OCI-LY7 (cell line): Measurements from ENCODE around the gene SREK1. TPM values are rescaled to one million over a fixed set of nuclear protein-coding genes. Genes with fewer than 3 reads are reported as not detected.

ENCODE experiments used
- BruUV-seq: library from RNA; stranded (reverse); fragments of 400-500 nt; replicated peaks from 2 replicates; lab custom pipeline; 2021; lab: Mats Ljungman, UMichigan
- CTCF ChIA-PET: fragments of 300-600 bp; sonication (Branson Sonifier 250); formaldehyde crosslinking; loops from one replicate; lab custom pipeline; 2022; ENCODE audit warnings: antibody characterized with exemption; ENCODE audit not compliant: unreplicated experiment; lab: Charles Lee
- POLR2A ChIA-PET: fragments of 300-600 bp; sonication (Branson Sonifier 250); formaldehyde crosslinking; loops from one replicate; lab custom pipeline; 2022; ENCODE audit warnings: antibody characterized with exemption; lab: Charles Lee
- DNase-seq: peaks from one replicate; pipeline ENCODE4 v3.0.0-alpha.2; 2015; ENCODE audit warnings: low spot score
- H2AFZ ChIP-seq: fragments of 200-600 bp; sonication (generic), shearing (Covaris generic); 2 replicates; pipeline ENCODE4 v1.6.1; 2014; ENCODE audit warnings: mild to moderate bottlenecking, antibody characterized with exemption, low read length, moderate library complexity
- H3K27ac ChIP-seq: fragments of 200-600 bp; sonication (generic); 2 replicates; pipeline ENCODE4 v1.5.1; 2014; ENCODE audit warnings: mixed run types, low read depth, mild to moderate bottlenecking, moderate library complexity, low read length, inconsistent platforms; ENCODE audit not compliant: poor library complexity, severe bottlenecking
- H3K36me3 ChIP-seq: fragments of 200-600 bp; sonication (generic); 2 replicates; pipeline ENCODE4 v1.6.1; 2014; ENCODE audit warnings: mild to moderate bottlenecking, antibody characterized with exemption, low read length, moderate library complexity, mixed read lengths; ENCODE audit not compliant: insufficient read depth
- H3K4me1 ChIP-seq: fragments of 200-600 bp; sonication (generic); 2 replicates; pipeline ENCODE4 v1.5.1; 2014; ENCODE audit warnings: mild to moderate bottlenecking, low read length; ENCODE audit not compliant: insufficient read depth, poor library complexity, severe bottlenecking
- H3K4me2 ChIP-seq: fragments of 200-600 bp; sonication (generic); 2 replicates; pipeline ENCODE4 v1.6.1; 2014; ENCODE audit warnings: mild to moderate bottlenecking, low read length
- H3K4me3 ChIP-seq: fragments of 200-600 bp; sonication (generic); 2 replicates; pipeline ENCODE4 v1.5.1; 2014; ENCODE audit warnings: mild to moderate bottlenecking, low read depth, low read length; ENCODE audit not compliant: poor library complexity, severe bottlenecking
- H3K79me2 ChIP-seq: fragments of 200-600 bp; sonication (generic); 2 replicates; pipeline ENCODE4 v1.6.1; 2016; ENCODE audit warnings: low read depth, mild to moderate bottlenecking, low read length, moderate library complexity, mixed read lengths; ENCODE audit not compliant: insufficient read depth
- H3K9me2 ChIP-seq: fragments of 200-600 bp; sonication (generic); 2 replicates; pipeline ENCODE4 v1.6.1; 2016; ENCODE audit warnings: mild to moderate bottlenecking, low read length, mixed read lengths; ENCODE audit not compliant: insufficient read depth
- H3K9me3 ChIP-seq: fragments of 200-600 bp; sonication (generic); 2 replicates; pipeline ENCODE4 v1.6.1; 2014; ENCODE audit warnings: mild to moderate bottlenecking, mixed run types, low read length, mixed read lengths
- H4K20me1 ChIP-seq: fragments of 200-600 bp; sonication (generic); 2 replicates; pipeline ENCODE4 v1.6.1; 2014; ENCODE audit warnings: mild to moderate bottlenecking, antibody characterized with exemption, low read length, moderate library complexity, mixed read lengths; ENCODE audit not compliant: insufficient read depth
- CTCF ChIP-seq: fragments of 200-600 bp; sonication (generic); conservative IDR thresholded peaks from 2 replicates; pipeline ENCODE4 v1.5.1; 2014; ENCODE audit warnings: mild to moderate bottlenecking, antibody characterized with exemption, low read length, moderate library complexity, mixed read lengths
- EZH2phosphoT487 ChIP-seq: fragments of 200-600 bp; sonication (generic); IDR thresholded peaks from 2 replicates; pipeline ENCODE4 v1.6.1; 2018; ENCODE audit warnings: low read depth, borderline replicate concordance, mild to moderate bottlenecking, mixed run types, antibody characterized with exemption, low read length, moderate library complexity, mixed read lengths
- intact Hi-C: fragments of 100-400 bp; cut with micrococcal nuclease; formaldehyde crosslinking; loops from one replicate; pipeline ENCODE4 v1.10.0; 2022; ENCODE audit not compliant: unreplicated experiment
- total RNA-seq, 2 experiments: library from RNA; depleted of rRNA in 1 of 2; stranded (reverse); fragments of >200 nt in 1 of 2; shearing (Covaris generic) in 1 of 2; gene quantifications; 2 replicates each; pipeline ENCODE4 v1.2.3, GENCODE V29; 2014 to 2022

Gene SREK1
- total RNA-seq, 2 experiments from 2014 or later: 95.1 to 101 TPM

DNA sequence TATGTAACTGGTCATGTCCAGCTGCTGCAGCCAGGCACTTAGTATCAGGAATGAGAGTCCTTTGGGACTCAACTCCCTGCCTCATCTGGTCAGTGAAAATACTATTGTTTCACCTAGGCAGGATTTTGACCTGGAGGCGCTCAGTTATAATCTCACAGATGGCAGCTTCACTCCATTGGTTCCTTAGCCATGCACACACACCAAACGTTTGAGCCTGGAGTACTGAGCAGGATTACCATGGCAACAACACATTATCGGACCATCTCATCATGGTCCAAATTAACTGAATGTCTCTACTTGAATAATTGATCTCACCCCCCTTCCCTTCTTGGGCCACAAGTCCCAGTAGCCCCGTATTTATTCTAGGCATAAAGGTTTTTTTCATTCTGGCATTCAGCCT, 15.0 kb upstream of the SREK1 start:
- H3K27ac ChIP-seq: no peak overlapping the region
- DNase-seq: no peak
- no peak overlapping the region for H3K4me3 ChIP-seq
- no peaks in the 10 kb centered on the region for H3K79me2 ChIP-seq
- no peaks in the 10 kb centered on the region for H3K9me2 ChIP-seq
- POLR2A ChIA-PET: interaction anchor here (0.7 kb wide), 1 partner anchor 47 kb away, joined by 8 read pairs; no protein-coding TSS in a partner anchor
- no peaks in the 10 kb centered on the region for H3K36me3 ChIP-seq
- intact Hi-C loops: no loop called here
- no peaks in the 10 kb centered on the region for H4K20me1 ChIP-seq
- no peaks in the 10 kb centered on the region for H3K4me1 ChIP-seq
- H2AFZ ChIP-seq: no peak overlapping the region
- BruUV-seq: no TSS peak
- CTCF ChIA-PET: no interaction called here
- H3K4me2 ChIP-seq: no peak overlapping the region
- TF ChIP-seq EZH2phosphoT487 (no peak), CTCF (no peak)
- no peaks in the 10 kb centered on the region for H3K9me3 ChIP-seq

GRCh38 chr5:66130493-66130892, 13.6 kb upstream of the SREK1 start:
- no peak for DNase-seq
- Histone ChIP-seq H3K4me2 (no peak overlapping the region), H3K36me3 (no peaks in the 10 kb centered on the region), H3K9me2 (no peaks in the 10 kb centered on the region), H3K79me2 (no peaks in the 10 kb centered on the region), H2AFZ (no peak overlapping the region), H3K27ac (no peak overlapping the region), H3K9me3 (no peaks in the 10 kb centered on the region), H4K20me1 (no peaks in the 10 kb centered on the region), H3K4me3 (no peak overlapping the region), H3K4me1 (no peaks in the 10 kb centered on the region)
- BruUV-seq: no TSS peak
- ChIA-PET POLR2A (interaction anchor here (0.7 kb wide), 1 partner anchor 210 kb away, joined by 3 read pairs; no protein-coding TSS in a partner anchor), CTCF (no interaction called here)
- intact Hi-C loops: no loop called here
- TF ChIP-seq EZH2phosphoT487 (no peak), CTCF (no peak)

DNA sequence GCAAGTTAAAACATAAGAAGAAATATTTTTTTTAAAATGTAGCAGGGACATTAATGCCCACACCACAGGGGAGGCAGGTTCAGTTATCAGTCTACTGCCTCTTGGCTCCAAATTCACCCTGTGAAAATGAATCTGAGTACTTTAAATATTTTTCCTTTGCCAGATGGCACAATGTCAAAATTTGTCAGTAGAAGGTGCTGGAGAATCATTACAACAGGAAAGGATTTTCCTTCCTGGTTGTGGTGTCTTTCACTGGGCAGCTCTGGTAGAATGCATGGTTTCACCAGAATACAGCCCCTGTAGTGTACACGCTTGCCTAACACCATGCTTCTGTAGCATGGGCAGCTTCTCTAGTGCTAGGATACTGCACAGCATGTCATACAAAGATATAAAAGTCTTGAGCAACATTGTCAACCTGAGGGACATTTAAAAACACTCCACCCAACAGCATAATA, 9.7 kb upstream of the SREK1 start:
- CTCF ChIA-PET: no interaction called here
- POLR2A ChIA-PET: no interaction called here
- intact Hi-C loops: no loop called here

More for the DNA sequence above, 9.7 kb upstream of the SREK1 start:
- Histone ChIP-seq H3K79me2 (no peaks in the 10 kb centered on the region), H4K20me1 (no peaks in the 10 kb centered on the region), H3K4me2 (no peak overlapping the region), H3K4me3 (no peak overlapping the region), H3K9me3 (no peaks in the 10 kb centered on the region), H3K4me1 (no peaks in the 10 kb centered on the region), H2AFZ (no peak overlapping the region; the same call in 1 of the 2 replicates), H3K9me2 (peaks cover 7% of the 10 kb centered on the region; the same call in 1 of the 2 replicates), H3K36me3 (no peaks in the 10 kb centered on the region), H3K27ac (no peak overlapping the region)
- BruUV-seq: no TSS peak
- TF ChIP-seq CTCF (no peak), EZH2phosphoT487 (no peak)
- DNase-seq: no peak
